Vagina (tissue), 2 donors: Measurements from ENCODE around the gene PDCD1. TPM values are rescaled to one million over a fixed set of nuclear protein-coding genes. Genes with fewer than 3 reads are reported as not detected.
"Not testable (repeated sequence)": the region's sequence is repeated elsewhere in the genome, so short reads cannot be mapped to it uniquely, and the experiment has no call there.

Source experiments
- DNase-seq, 2 donors: peaks; one replicate each; pipeline ENCODE4 v3.0.0-alpha.2; 2017; ENCODE audit errors: extremely low spot score in 2 of 2
- H3K27ac ChIP-seq: fragments of 200-600 bp; sonication (generic); one replicate; pipeline ENCODE4 v1.5.1; 2019
- H3K27me3 ChIP-seq: fragments of 200-600 bp; sonication (generic); one replicate; pipeline ENCODE4 v1.5.1; 2019
- H3K36me3 ChIP-seq, 2 donors: fragments of 200-600 bp; sonication (generic); one replicate each; pipeline ENCODE4 v1.5.1; 2017 to 2019
- H3K4me1 ChIP-seq: fragments of 200-600 bp; sonication (generic); one replicate; pipeline ENCODE4 v1.5.1; 2019
- H3K4me3 ChIP-seq, 2 donors: fragments of 200-600 bp; sonication (generic); 1 replicate in 1 of 2; 2 replicates in 1 of 2; pipeline ENCODE4 v1.5.1; 2016 to 2019
- H3K9me3 ChIP-seq: fragments of 200-600 bp; sonication (generic); one replicate; pipeline ENCODE4 v1.5.1; 2019
- CTCF ChIP-seq, 3 experiments: fragments of 450-650 bp in 2 of 3; fragments of 200-600 bp in 1 of 3; sonication (generic) in 1 of 3; IDR thresholded peaks; one replicate each; pipeline ENCODE4 v1.5.1; 2017 to 2019; ENCODE audit warnings: antibody characterized with exemption in 3 of 3, mild to moderate bottlenecking in 2 of 3, moderate library complexity in 2 of 3
- POLR2A ChIP-seq, 2 donors: fragments of 450-650 bp; IDR thresholded peaks; one replicate each; pipeline ENCODE4 v1.6.1; 2017; ENCODE audit warnings: antibody characterized with exemption in 2 of 2, mild to moderate bottlenecking in 2 of 2, moderate library complexity in 2 of 2
- POLR2AphosphoS5 ChIP-seq, 2 donors: sonication (generic); formaldehyde crosslinking; IDR thresholded peaks; one replicate each; pipeline ENCODE4 v1.9.0; 2017; ENCODE audit warnings: antibody characterized with exemption in 2 of 2, mild to moderate bottlenecking in 2 of 2, low read depth in 1 of 2; ENCODE audit not compliant: insufficient read depth in 1 of 2
- intact Hi-C: fragments of 100-400 bp; cut with DNase I; formaldehyde crosslinking; loops from one replicate; pipeline ENCODE4 v1.15.1; 2023
- total RNA-seq: library from RNA; depleted of rRNA; stranded (reverse); fragments of >200 nt; gene quantifications from one replicate; pipeline ENCODE4 v1.2.3, GENCODE V29; 2016

Gene PDCD1
- total RNA-seq, 1 donor from 2014 or later = 3.9 TPM

- Histone ChIP-seq H3K4me1 (peaks cover 21% of the 10 kb centered on the region), H3K27ac (no peak overlapping the region), H3K27me3 (no peaks in the 10 kb centered on the region), H3K4me3 (no peak overlapping the region), H3K9me3 (no peaks in the 10 kb centered on the region), H3K36me3 (no peaks in the 10 kb centered on the region)
- DNase-seq = no peak
- intact Hi-C loops = no loop called here
- TF ChIP-seq CTCF (IDR thresholded peaks at IDR 0.05) (no peak), POLR2A (IDR thresholded peaks at IDR 0.05) (no peak), POLR2AphosphoS5 (IDR thresholded peaks at IDR 0.05; ENCODE audit: insufficient read depth in 1 of 2, low read depth in 1 of 2) (no peak)
Measured at GRCh38 chr2:241841181-241842066, 17.3 kb downstream of the PDCD1 start.

- H3K27ac ChIP-seq = no peak overlapping the region
- H3K9me3 ChIP-seq = no peaks in the 10 kb centered on the region
- no peak overlapping the region for H3K4me3 ChIP-seq
- peaks cover 10% of the 10 kb centered on the region for H3K4me1 ChIP-seq
- TF ChIP-seq POLR2A (IDR thresholded peaks at IDR 0.05) (no peak), CTCF (IDR thresholded peaks at IDR 0.05) (no peak), POLR2AphosphoS5 (IDR thresholded peaks at IDR 0.05; ENCODE audit: insufficient read depth in 1 of 2, low read depth in 1 of 2) (no peak)
- no peaks in the 10 kb centered on the region for H3K27me3 ChIP-seq
- no peaks in the 10 kb centered on the region for H3K36me3 ChIP-seq
- DNase-seq = no peak
- intact Hi-C loops = no loop called here
Measured at GRCh38 chr2:241837197-241837965, 21.3 kb downstream of the PDCD1 start.

GRCh38 chr2:241836292-241836691, 22.4 kb downstream of the PDCD1 start:
- H3K27me3 ChIP-seq = no peaks in the 10 kb centered on the region
- no peak overlapping the region for H3K27ac ChIP-seq
- intact Hi-C loops = no loop called here
- TF ChIP-seq POLR2A (IDR thresholded peaks at IDR 0.05) (no peak), POLR2AphosphoS5 (IDR thresholded peaks at IDR 0.05; ENCODE audit: insufficient read depth in 1 of 2, low read depth in 1 of 2) (no peak)
- no peak for DNase-seq
- peaks cover 10% of the 10 kb centered on the region for H3K4me1 ChIP-seq
- no peaks in the 10 kb centered on the region for H3K9me3 ChIP-seq
- no peak overlapping the region for H3K4me3 ChIP-seq
- H3K36me3 ChIP-seq = no peaks in the 10 kb centered on the region

- Histone ChIP-seq H3K4me1 (peaks cover 10% of the 10 kb centered on the region), H3K27me3 (no peaks in the 10 kb centered on the region), H3K4me3 (no peak overlapping the region), H3K9me3 (no peaks in the 10 kb centered on the region), H3K36me3 (no peaks in the 10 kb centered on the region), H3K27ac (no peak overlapping the region)
- no peak for TF ChIP-seq CTCF (IDR thresholded peaks at IDR 0.05)
- no peak for TF ChIP-seq POLR2A (IDR thresholded peaks at IDR 0.05)
- TF ChIP-seq POLR2AphosphoS5 (IDR thresholded peaks at IDR 0.05; ENCODE audit: insufficient read depth in 1 of 2, low read depth in 1 of 2) = no peak
- no peak for DNase-seq
- intact Hi-C loops = no loop called here
Measured at GRCh38 chr2:241835611-241836010, 23.1 kb downstream of the PDCD1 start.

- Histone ChIP-seq H3K27me3 (no peaks in the 10 kb centered on the region), H3K9me3 (no peaks in the 10 kb centered on the region), H3K36me3 (no peaks in the 10 kb centered on the region), H3K4me1 (peaks cover 10% of the 10 kb centered on the region), H3K27ac (no peak overlapping the region), H3K4me3 (no peak overlapping the region)
- DNase-seq = no peak
- intact Hi-C loops = no loop called here
- TF ChIP-seq POLR2A (IDR thresholded peaks at IDR 0.05) (no peak), POLR2AphosphoS5 (IDR thresholded peaks at IDR 0.05; ENCODE audit: insufficient read depth in 1 of 2, low read depth in 1 of 2) (no peak), CTCF (IDR thresholded peaks at IDR 0.05) (no peak)
Measured at GRCh38 chr2:241834527-241835210, 24.0 kb downstream of the PDCD1 start.

- H3K36me3 ChIP-seq, intact Hi-C loops, H3K27me3 ChIP-seq, H3K4me3 ChIP-seq, H3K9me3 ChIP-seq, DNase-seq, H3K27ac ChIP-seq, H3K4me1 ChIP-seq: not testable (repeated sequence)
Measured at GRCh38 chr2:241833756-241834526, 24.8 kb downstream of the PDCD1 start.
